ENCODE data around the gene NLRC5. TPM values are rescaled to one million over a fixed set of nuclear protein-coding genes. Genes with fewer than 3 reads are reported as not detected.

Gene NLRC5
- total RNA-seq, 1 experiment from 2014 or later, result 0.80 TPM

GRCh38 chr16:57042157-57043111 is 53.1 kb downstream of the NLRC5 start:
- no peak for DNase-seq
- H3K27me3 ChIP-seq (ENCODE audit: control insufficient read depth, insufficient read depth, low read length), result no peaks in the 10 kb centered on the region
- no peak overlapping the region for H3K4me3 ChIP-seq (ENCODE audit: insufficient read depth, low read depth, low read length)
- H3K36me3 ChIP-seq (replicated peaks; ENCODE audit: control insufficient read depth, insufficient read depth, low read length), result no peaks in the 10 kb centered on the region

- H3K27me3 ChIP-seq (ENCODE audit: control insufficient read depth, insufficient read depth, low read length), result no peaks in the 10 kb centered on the region
- DNase-seq, result no peak
- H3K4me3 ChIP-seq (ENCODE audit: insufficient read depth, low read depth, low read length), result no peak overlapping the region
- no peaks in the 10 kb centered on the region for H3K36me3 ChIP-seq (replicated peaks; ENCODE audit: control insufficient read depth, insufficient read depth, low read length)
These were observed 53.9 kb downstream of the NLRC5 start for GRCh38 chr16:57043248-57043647.

GRCh38 chr16:57044931-57045693 is 55.8 kb downstream of the NLRC5 start:
- no peak for DNase-seq
- no peak overlapping the region for H3K4me3 ChIP-seq (ENCODE audit: insufficient read depth, low read depth, low read length)

GRCh38 chr16:57045694-57046381 is 56.5 kb downstream of the NLRC5 start:
- peak; percentile 93 for DNase-seq
- H3K36me3 ChIP-seq (replicated peaks; ENCODE audit: control insufficient read depth, insufficient read depth, low read length), result no peaks in the 10 kb centered on the region
- H3K27me3 ChIP-seq (ENCODE audit: control insufficient read depth, insufficient read depth, low read length), result no peaks in the 10 kb centered on the region
- H3K4me3 ChIP-seq (ENCODE audit: insufficient read depth, low read depth, low read length), result no peak overlapping the region

More at GRCh38 chr16:57044931-57045693, 55.8 kb downstream of the NLRC5 start:
- Histone ChIP-seq H3K36me3 (replicated peaks; ENCODE audit: control insufficient read depth, insufficient read depth, low read length) (no peaks in the 10 kb centered on the region), H3K27me3 (ENCODE audit: control insufficient read depth, insufficient read depth, low read length) (no peaks in the 10 kb centered on the region)

GRCh38 chr16:57048095-57048494 is 58.7 kb downstream of the NLRC5 start:
- H3K27me3 ChIP-seq (ENCODE audit: control insufficient read depth, insufficient read depth, low read length), result no peaks in the 10 kb centered on the region
- no peak overlapping the region for H3K4me3 ChIP-seq (ENCODE audit: insufficient read depth, low read depth, low read length)
- DNase-seq, result no peak
- H3K36me3 ChIP-seq (replicated peaks; ENCODE audit: control insufficient read depth, insufficient read depth, low read length), result no peaks in the 10 kb centered on the region

GRCh38 chr16:57049678-57050077 is 60.3 kb downstream of the NLRC5 start:
- no peaks in the 10 kb centered on the region for H3K36me3 ChIP-seq (replicated peaks; ENCODE audit: control insufficient read depth, insufficient read depth, low read length)
- DNase-seq, result no peak
- no peaks in the 10 kb centered on the region for H3K27me3 ChIP-seq (ENCODE audit: control insufficient read depth, insufficient read depth, low read length)
- H3K4me3 ChIP-seq (ENCODE audit: insufficient read depth, low read depth, low read length), result no peak overlapping the region

- no peaks in the 10 kb centered on the region for H3K36me3 ChIP-seq (replicated peaks; ENCODE audit: control insufficient read depth, insufficient read depth, low read length)
- H3K4me3 ChIP-seq (ENCODE audit: insufficient read depth, low read depth, low read length), result no peak overlapping the region
- no peak for DNase-seq
- no peaks in the 10 kb centered on the region for H3K27me3 ChIP-seq (ENCODE audit: control insufficient read depth, insufficient read depth, low read length)
These were observed 62.4 kb downstream of the NLRC5 start for GRCh38 chr16:57051696-57052228.

- no peak for DNase-seq
- no peak overlapping the region for H3K4me3 ChIP-seq (ENCODE audit: insufficient read depth, low read depth, low read length)
- no peaks in the 10 kb centered on the region for H3K36me3 ChIP-seq (replicated peaks; ENCODE audit: control insufficient read depth, insufficient read depth, low read length)
- H3K27me3 ChIP-seq (ENCODE audit: control insufficient read depth, insufficient read depth, low read length), result no peaks in the 10 kb centered on the region
These were observed 63.8 kb downstream of the NLRC5 start for GRCh38 chr16:57053206-57053605.

GRCh38 chr16:57054338-57054737 is 65.0 kb downstream of the NLRC5 start:
- Histone ChIP-seq H3K27me3 (ENCODE audit: control insufficient read depth, insufficient read depth, low read length) (no peaks in the 10 kb centered on the region), H3K36me3 (replicated peaks; ENCODE audit: control insufficient read depth, insufficient read depth, low read length) (no peaks in the 10 kb centered on the region), H3K4me3 (ENCODE audit: insufficient read depth, low read depth, low read length) (no peak overlapping the region)
- no peak for DNase-seq

GRCh38 chr16:57054771-57055170 is 65.4 kb downstream of the NLRC5 start:
- Histone ChIP-seq H3K27me3 (ENCODE audit: control insufficient read depth, insufficient read depth, low read length) (no peaks in the 10 kb centered on the region), H3K4me3 (ENCODE audit: insufficient read depth, low read depth, low read length) (no peak overlapping the region), H3K36me3 (replicated peaks; ENCODE audit: control insufficient read depth, insufficient read depth, low read length) (no peaks in the 10 kb centered on the region)
- no peak for DNase-seq

GRCh38 chr16:57055671-57056070 is 66.3 kb downstream of the NLRC5 start:
- Histone ChIP-seq H3K4me3 (ENCODE audit: insufficient read depth, low read depth, low read length) (no peak overlapping the region), H3K36me3 (replicated peaks; ENCODE audit: control insufficient read depth, insufficient read depth, low read length) (no peaks in the 10 kb centered on the region), H3K27me3 (ENCODE audit: control insufficient read depth, insufficient read depth, low read length) (no peaks in the 10 kb centered on the region)
- peak; percentile 59 for DNase-seq

GRCh38 chr16:57058291-57058861 is 69.0 kb downstream of the NLRC5 start:
- no peak overlapping the region for H3K4me3 ChIP-seq (ENCODE audit: insufficient read depth, low read depth, low read length)
- no peaks in the 10 kb centered on the region for H3K27me3 ChIP-seq (ENCODE audit: control insufficient read depth, insufficient read depth, low read length)
- no peaks in the 10 kb centered on the region for H3K36me3 ChIP-seq (replicated peaks; ENCODE audit: control insufficient read depth, insufficient read depth, low read length)
- no peak for DNase-seq

GRCh38 chr16:57060323-57061083 is 71.1 kb downstream of the NLRC5 start:
- no peaks in the 10 kb centered on the region for H3K27me3 ChIP-seq (ENCODE audit: control insufficient read depth, insufficient read depth, low read length)
- no peak overlapping the region for H3K4me3 ChIP-seq (ENCODE audit: insufficient read depth, low read depth, low read length)
- DNase-seq, result no peak
- no peaks in the 10 kb centered on the region for H3K36me3 ChIP-seq (replicated peaks; ENCODE audit: control insufficient read depth, insufficient read depth, low read length)

Data from H7 (cell line).